ENCODE results near the gene PDGFD.

GRCh38 chr11:103926990-103927389 is 237.0 kb downstream of the PDGFD start:
- TF ChIP-seq FOXM1 (IDR thresholded peaks at IDR 0.05; ENCODE audit: borderline replicate concordance, low read depth) = no peak
- TF ChIP-seq CEBPB (IDR thresholded peaks at IDR 0.05) = no peak
- no peak for TF ChIP-seq TAF1 (IDR thresholded peaks at IDR 0.05; ENCODE audit: low read depth)
- no peak for TF ChIP-seq YY1 (IDR thresholded peaks at IDR 0.05; ENCODE audit: low read depth)
- TF ChIP-seq EP300 (IDR thresholded peaks at IDR 0.05; ENCODE audit: borderline replicate concordance) = no peak
- no peak for TF ChIP-seq ZBTB7A (IDR thresholded peaks at IDR 0.05; ENCODE audit: low read depth)
- TF ChIP-seq NFIC (IDR thresholded peaks at IDR 0.05) = no peak
- TF ChIP-seq EGR1 (IDR thresholded peaks at IDR 0.05) = no peak
- TF ChIP-seq, protein P1, sequence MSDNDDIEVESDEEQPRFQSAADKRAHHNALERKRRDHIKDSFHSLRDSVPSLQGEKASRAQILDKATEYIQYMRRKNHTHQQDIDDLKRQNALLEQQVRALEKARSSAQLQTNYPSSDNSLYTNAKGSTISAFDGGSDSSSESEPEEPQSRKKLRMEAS (IDR thresholded peaks at IDR 0.05) = no peak
- TF ChIP-seq, protein P2, sequence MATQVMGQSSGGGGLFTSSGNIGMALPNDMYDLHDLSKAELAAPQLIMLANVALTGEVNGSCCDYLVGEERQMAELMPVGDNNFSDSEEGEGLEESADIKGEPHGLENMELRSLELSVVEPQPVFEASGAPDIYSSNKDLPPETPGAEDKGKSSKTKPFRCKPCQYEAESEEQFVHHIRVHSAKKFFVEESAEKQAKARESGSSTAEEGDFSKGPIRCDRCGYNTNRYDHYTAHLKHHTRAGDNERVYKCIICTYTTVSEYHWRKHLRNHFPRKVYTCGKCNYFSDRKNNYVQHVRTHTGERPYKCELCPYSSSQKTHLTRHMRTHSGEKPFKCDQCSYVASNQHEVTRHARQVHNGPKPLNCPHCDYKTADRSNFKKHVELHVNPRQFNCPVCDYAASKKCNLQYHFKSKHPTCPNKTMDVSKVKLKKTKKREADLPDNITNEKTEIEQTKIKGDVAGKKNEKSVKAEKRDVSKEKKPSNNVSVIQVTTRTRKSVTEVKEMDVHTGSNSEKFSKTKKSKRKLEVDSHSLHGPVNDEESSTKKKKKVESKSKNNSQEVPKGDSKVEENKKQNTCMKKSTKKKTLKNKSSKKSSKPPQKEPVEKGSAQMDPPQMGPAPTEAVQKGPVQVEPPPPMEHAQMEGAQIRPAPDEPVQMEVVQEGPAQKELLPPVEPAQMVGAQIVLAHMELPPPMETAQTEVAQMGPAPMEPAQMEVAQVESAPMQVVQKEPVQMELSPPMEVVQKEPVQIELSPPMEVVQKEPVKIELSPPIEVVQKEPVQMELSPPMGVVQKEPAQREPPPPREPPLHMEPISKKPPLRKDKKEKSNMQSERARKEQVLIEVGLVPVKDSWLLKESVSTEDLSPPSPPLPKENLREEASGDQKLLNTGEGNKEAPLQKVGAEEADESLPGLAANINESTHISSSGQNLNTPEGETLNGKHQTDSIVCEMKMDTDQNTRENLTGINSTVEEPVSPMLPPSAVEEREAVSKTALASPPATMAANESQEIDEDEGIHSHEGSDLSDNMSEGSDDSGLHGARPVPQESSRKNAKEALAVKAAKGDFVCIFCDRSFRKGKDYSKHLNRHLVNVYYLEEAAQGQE (IDR thresholded peaks at IDR 0.05; ENCODE audit: low read depth) = no peak
- TF ChIP-seq TEAD4 (IDR thresholded peaks at IDR 0.05) = no peak
- TF ChIP-seq USF1 (IDR thresholded peaks at IDR 0.05) = no peak
- no peak for TF ChIP-seq CREB1 (IDR thresholded peaks at IDR 0.05; ENCODE audit: low read depth)

All from Ishikawa (cell line).